Endothelial cell of umbilical vein (primary cell): Measurements from ENCODE around the gene KRT33A. TPM values are rescaled to one million over a fixed set of nuclear protein-coding genes. Genes with fewer than 3 reads are reported as not detected.

ENCODE experiments used
- BruUV-seq: library from RNA; stranded (reverse); fragments of 400-500 nt; replicated peaks from 2 replicates; lab custom pipeline; 2021; lab: Mats Ljungman, UMichigan
- CTCF ChIA-PET: fragments of 300-600, 350-600 bp; sonication (Branson Sonifier 250); formaldehyde crosslinking; loops from one replicate; lab custom pipeline; 2021; ENCODE audit warnings: antibody characterized with exemption, inconsistent platforms; lab: Charles Lee
- POLR2A ChIA-PET: fragments of 300-600, 350-600 bp; sonication (Branson Sonifier 250); formaldehyde crosslinking; loops from one replicate; lab custom pipeline; 2021; ENCODE audit warnings: antibody characterized with exemption, inconsistent platforms; lab: Charles Lee
- DNase-seq: peaks from one replicate; pipeline ENCODE4 v3.0.0-alpha.2; 2011; ENCODE audit warnings: low read depth, low spot score
- FAIRE-seq: peaks from 2 replicates; lab custom pipeline; 2011; peaks lifted over from hg19 to GRCh38; lab: Jason Lieb, UNC
- H2AFZ ChIP-seq: 2 replicates; pipeline ENCODE4 v1.6.0; 2012; ENCODE audit warnings: low read depth, low read length, control low read depth, inconsistent platforms
- H3K27ac ChIP-seq: 2 replicates; pipeline ENCODE4 v1.5.1; 2011; ENCODE audit warnings: low read depth, mild to moderate bottlenecking, control low read depth, low read length, moderate library complexity; ENCODE audit not compliant: insufficient read depth
- H3K27me3 ChIP-seq, 2 experiments: 2 replicates each; pipeline versions ENCODE4 v1.6.0 to v1.6.1; 2011; ENCODE audit warnings: low read length in 2 of 2, mixed read lengths in 1 of 2; ENCODE audit not compliant: control insufficient read depth in 2 of 2, insufficient read depth in 2 of 2
- H3K36me3 ChIP-seq, 2 experiments: 2 replicates in 1 of 2; 3 replicates in 1 of 2; pipeline ENCODE4 v1.5.1; 2011; ENCODE audit warnings: low read length in 2 of 2, mild to moderate bottlenecking in 1 of 2, moderate library complexity in 1 of 2; ENCODE audit not compliant: control insufficient read depth in 2 of 2, insufficient read depth in 2 of 2; ENCODE audit errors: extremely low read depth in 1 of 2
- H3K4me1 ChIP-seq: 3 replicates; pipeline ENCODE4 v1.5.1; 2011; ENCODE audit warnings: mild to moderate bottlenecking, low read length; ENCODE audit not compliant: control insufficient read depth, insufficient read depth; ENCODE audit errors: extremely low read depth
- H3K4me2 ChIP-seq: 2 replicates; pipeline ENCODE4 v1.6.1; 2011; ENCODE audit warnings: low read length, control low read depth, mixed read lengths; ENCODE audit not compliant: insufficient read depth
- H3K4me3 ChIP-seq, 3 experiments: fragments of 200-600 bp in 1 of 3; sonication (generic), shearing (Covaris generic) in 1 of 3; replicated peaks in 1 of 3; 2 replicates each; pipeline ENCODE4 v1.5.1; 2011 to 2016; ENCODE audit warnings: control low read depth in 3 of 3, low read length in 3 of 3, mild to moderate bottlenecking in 2 of 3, inconsistent platforms in 1 of 3, low read depth in 1 of 3, moderate library complexity in 1 of 3; ENCODE audit not compliant: insufficient read depth in 1 of 3
- H3K79me2 ChIP-seq: 2 replicates; pipeline ENCODE4 v1.6.0; 2012; ENCODE audit warnings: low read length, inconsistent platforms; ENCODE audit not compliant: control insufficient read depth, insufficient read depth
- H3K9ac ChIP-seq: replicated peaks from 2 replicates; pipeline ENCODE3; 2011; ENCODE audit warnings: low read length, control low read depth; ENCODE audit not compliant: insufficient read depth; ENCODE audit errors: extremely low read depth
- H3K9me1 ChIP-seq: replicated peaks from 3 replicates; pipeline ENCODE4 v1.6.0; 2011; ENCODE audit warnings: mild to moderate bottlenecking, low read length; ENCODE audit not compliant: control insufficient read depth, insufficient read depth; ENCODE audit errors: extremely low read depth
- H3K9me3 ChIP-seq: replicated peaks from 2 replicates; pipeline ENCODE4 v1.5.1; 2012; ENCODE audit warnings: low read length, inconsistent platforms; ENCODE audit not compliant: control insufficient read depth, insufficient read depth
- H4K20me1 ChIP-seq: replicated peaks from 2 replicates; pipeline ENCODE3; 2011; ENCODE audit warnings: mild to moderate bottlenecking, low read length; ENCODE audit not compliant: control insufficient read depth, insufficient read depth; ENCODE audit errors: extremely low read depth
- CTCF ChIP-seq, 2 donors: IDR thresholded peaks; 1 replicate in 1 of 2; 2 replicates in 1 of 2; pipeline ENCODE4 v1.5.1; 2011; ENCODE audit warnings: low read length in 2 of 2, mild to moderate bottlenecking in 2 of 2, moderate library complexity in 2 of 2, control low read depth in 1 of 2, inconsistent platforms in 1 of 2, low read depth in 1 of 2; ENCODE audit not compliant: insufficient read depth in 1 of 2; ENCODE audit errors: extremely low read depth in 1 of 2
- EZH2 ChIP-seq: IDR thresholded peaks from 2 replicates; pipeline ENCODE4 v1.6.1; 2012; ENCODE audit warnings: borderline replicate concordance, low read depth, mild to moderate bottlenecking, moderate library complexity, low read length, inconsistent platforms; ENCODE audit not compliant: severe bottlenecking
- FOS ChIP-seq: IDR thresholded peaks from 2 replicates; pipeline ENCODE4 v1.6.1; 2011; ENCODE audit warnings: mild to moderate bottlenecking, low read length, moderate library complexity, borderline replicate concordance; ENCODE audit not compliant: insufficient read depth
- GATA2 ChIP-seq: IDR thresholded peaks from 2 replicates; pipeline ENCODE4 v1.7.0; 2011; ENCODE audit warnings: low read depth, mild to moderate bottlenecking, moderate library complexity, mixed read lengths, low read length; ENCODE audit not compliant: insufficient read length, insufficient read depth
- JUN ChIP-seq: IDR thresholded peaks from 2 replicates; pipeline ENCODE4 v1.6.1; 2011; ENCODE audit warnings: borderline replicate concordance, low read depth; ENCODE audit not compliant: insufficient read length, insufficient read depth
- MAX ChIP-seq: IDR thresholded peaks from 2 replicates; pipeline ENCODE4 v1.6.1; 2011; ENCODE audit not compliant: insufficient read depth, insufficient read length
- MYC ChIP-seq: IDR thresholded peaks from one replicate; pipeline ENCODE4 v1.6.1; 2011; ENCODE audit warnings: mild to moderate bottlenecking, low read depth, low read length
- POLR2A ChIP-seq: IDR thresholded peaks from 2 replicates; pipeline ENCODE4 v1.6.1; 2012; ENCODE audit warnings: low read depth, mild to moderate bottlenecking, control low read depth, low read length
- POLR2AphosphoS5 ChIP-seq: IDR thresholded peaks from 2 replicates; pipeline ENCODE4 v1.6.1; 2012; ENCODE audit warnings: low read depth, mild to moderate bottlenecking, control low read depth, low read length, moderate library complexity; ENCODE audit not compliant: insufficient read depth
- dilution Hi-C: fragments of 300-500 bp; cut with MboI; formaldehyde crosslinking; loops from one replicate; pipeline ENCODE4 v1.15.0; 2019; ENCODE audit warnings: low sequenced_read_pairs; ENCODE audit not compliant: extremely low pct_ligation_motif_present
- intact Hi-C: fragments of 100-400 bp; cut with micrococcal nuclease; formaldehyde crosslinking; loops from one replicate; pipeline ENCODE4 v1.10.0; 2022
- polyA plus RNA-seq, 4 experiments: library from polyadenylated mRNA; depleted of rRNA in 3 of 4; stranded (reverse) in 3 of 4; unstranded in 1 of 4; fragments of >200 nt; gene quantifications; 2 replicates each; pipeline versions ENCODE4 v1.2.1 to v1.2.3, GENCODE V29; 2011 to 2012; ENCODE audit warnings: missing spikeins in 1 of 4
- total RNA-seq: library from RNA; stranded (reverse); gene quantifications from 2 replicates; pipeline ENCODE4 v1.2.3, GENCODE V29; 2021

KRT33A gene
- total and polyA plus RNA-seq, 2 donors (not counting 3 experiments of a cell fraction or from before 2014, with no cell fraction given): not detected

DNA sequence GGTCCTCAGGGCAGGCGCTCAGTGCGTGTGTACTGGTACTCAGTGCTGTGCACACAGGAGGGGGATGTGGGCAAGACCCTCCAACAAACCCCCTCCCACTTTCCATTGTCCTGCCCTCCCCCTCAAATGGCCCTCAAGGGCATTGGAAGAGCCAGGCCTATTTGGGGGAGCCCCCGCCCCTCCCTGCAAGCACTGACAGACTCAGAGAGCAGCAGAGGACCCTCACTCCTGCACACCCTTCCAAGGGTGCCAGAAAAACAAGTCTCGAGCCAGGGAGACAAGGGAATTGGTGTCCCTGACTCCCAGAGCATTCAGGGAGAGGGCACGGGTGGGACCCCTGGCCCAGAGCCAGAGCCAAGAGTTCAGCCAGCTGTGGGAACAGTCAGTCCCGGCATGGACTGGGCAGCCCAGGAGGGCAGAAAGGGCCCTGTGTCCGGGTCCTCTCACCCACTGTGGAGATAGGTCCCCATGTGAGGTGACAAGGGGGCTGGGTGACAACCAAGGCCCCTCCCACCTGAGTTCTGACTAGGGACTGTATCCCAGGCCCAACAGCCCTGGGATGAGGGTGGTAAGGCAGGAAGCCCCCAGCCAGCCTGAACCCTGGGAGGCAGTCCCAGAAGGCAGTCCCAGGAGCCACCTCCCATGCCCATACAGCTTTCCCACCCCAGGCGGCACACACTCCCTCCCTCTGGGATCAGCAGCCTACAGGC, 23.1 kb downstream of the KRT33A start:
- Histone ChIP-seq H3K27me3 (no peaks in the 10 kb centered on the region), H2AFZ (no peak overlapping the region), H3K36me3 (no peaks in the 10 kb centered on the region), H3K4me1 (no peaks in the 10 kb centered on the region), H3K9ac (no peak overlapping the region), H3K4me2 (no peak overlapping the region), H3K4me3 (no peak overlapping the region), H3K79me2 (no peaks in the 10 kb centered on the region), H3K9me3 (no peaks in the 10 kb centered on the region), H4K20me1 (no peaks in the 10 kb centered on the region), H3K27ac (no peak overlapping the region), H3K9me1 (no peaks in the 10 kb centered on the region)
- no peak for TF ChIP-seq POLR2AphosphoS5
- no peak for TF ChIP-seq MAX
- no peak for TF ChIP-seq POLR2A
- TF ChIP-seq CTCF (IDR thresholded peaks at IDR 0.05; ENCODE audit: extremely low read depth in 1 of 2, insufficient read depth in 1 of 2, low read depth in 1 of 2, low read length in 2 of 2): no peak
- no peak for TF ChIP-seq GATA2
- no peak for TF ChIP-seq EZH2
- TF ChIP-seq JUN: no peak
- no peak for TF ChIP-seq MYC
- no peak for TF ChIP-seq FOS
- BruUV-seq: no TSS peak
- intact Hi-C loops: loop anchor here (10.0 kb wide), 1 partner anchor 337 kb away; no protein-coding TSS in a partner anchor
- no peak for FAIRE-seq
- ChIA-PET POLR2A (no interaction called here), CTCF (interaction anchor here (0.5 to 3.9 kb wide), 5 partner anchors 198 to 471 kb away, joined by 4 to 16 read pairs (median 10); no protein-coding TSS in a partner anchor)
- dilution Hi-C loops: no loop called here
- DNase-seq: no peak
